Astrocyte of the cerebellum (primary cell): ENCODE measurements around the gene USP2.

Experiments used
- DNase-seq: peaks from one replicate; pipeline ENCODE4 v3.0.0-alpha.2; 2011; ENCODE audit warnings: low read depth
- H3K4me3 ChIP-seq: 2 replicates; pipeline ENCODE4 v1.5.1; 2011; ENCODE audit warnings: mild to moderate bottlenecking, low read depth, low read length, moderate library complexity
- in situ Hi-C: cut with HindIII; loops from 2 replicates; pipeline ENCODE4 v1.10.0; 2017; ENCODE audit warnings: low sequenced_read_pairs
- TF ChIP-seq, protein P1 (sequence below): IDR thresholded peaks from 2 replicates; pipeline ENCODE4 v1.5.1; 2012; ENCODE audit warnings: low read length, low read depth, moderate library complexity, mild to moderate bottlenecking; ENCODE audit errors: missing control alignments

Gene USP2

DNA sequence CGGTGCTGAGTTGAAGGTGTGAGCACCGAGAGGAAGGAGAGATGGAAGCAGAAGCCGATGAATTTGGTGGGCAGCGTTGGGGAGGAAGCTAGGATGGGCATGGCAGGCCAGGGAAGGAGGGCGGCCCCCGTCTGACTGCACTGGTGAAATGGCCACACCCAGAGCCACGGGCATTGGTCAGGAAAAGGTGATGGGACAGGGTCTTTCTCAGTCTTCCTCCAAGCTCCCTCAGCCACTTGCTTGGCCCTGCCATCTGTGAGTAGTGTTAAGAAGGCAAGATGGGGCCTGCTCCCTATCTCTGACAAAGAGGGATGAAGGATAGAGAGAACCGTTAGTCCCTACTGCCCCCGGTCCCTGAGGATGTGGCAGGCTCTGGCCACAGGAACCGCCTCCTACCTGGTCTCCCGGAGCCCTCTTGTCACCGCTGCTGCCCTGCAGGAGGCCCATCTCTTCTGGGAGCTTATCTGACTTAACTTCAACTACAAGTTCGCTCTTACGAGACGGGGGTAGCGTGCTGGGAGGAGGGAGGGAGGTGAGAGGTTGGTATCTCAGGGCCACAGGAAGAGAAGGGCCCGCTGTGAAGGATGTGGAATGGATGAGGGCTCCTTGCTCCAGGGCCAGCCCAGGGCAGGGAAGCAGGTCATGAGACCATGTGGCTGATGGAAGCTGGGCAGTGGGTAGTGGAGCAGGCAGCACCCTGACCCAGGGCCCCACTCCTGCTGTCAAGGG is 71.4 kb downstream of the USP2 start:
- DNase-seq = no peak
- TF ChIP-seq, protein P1, sequence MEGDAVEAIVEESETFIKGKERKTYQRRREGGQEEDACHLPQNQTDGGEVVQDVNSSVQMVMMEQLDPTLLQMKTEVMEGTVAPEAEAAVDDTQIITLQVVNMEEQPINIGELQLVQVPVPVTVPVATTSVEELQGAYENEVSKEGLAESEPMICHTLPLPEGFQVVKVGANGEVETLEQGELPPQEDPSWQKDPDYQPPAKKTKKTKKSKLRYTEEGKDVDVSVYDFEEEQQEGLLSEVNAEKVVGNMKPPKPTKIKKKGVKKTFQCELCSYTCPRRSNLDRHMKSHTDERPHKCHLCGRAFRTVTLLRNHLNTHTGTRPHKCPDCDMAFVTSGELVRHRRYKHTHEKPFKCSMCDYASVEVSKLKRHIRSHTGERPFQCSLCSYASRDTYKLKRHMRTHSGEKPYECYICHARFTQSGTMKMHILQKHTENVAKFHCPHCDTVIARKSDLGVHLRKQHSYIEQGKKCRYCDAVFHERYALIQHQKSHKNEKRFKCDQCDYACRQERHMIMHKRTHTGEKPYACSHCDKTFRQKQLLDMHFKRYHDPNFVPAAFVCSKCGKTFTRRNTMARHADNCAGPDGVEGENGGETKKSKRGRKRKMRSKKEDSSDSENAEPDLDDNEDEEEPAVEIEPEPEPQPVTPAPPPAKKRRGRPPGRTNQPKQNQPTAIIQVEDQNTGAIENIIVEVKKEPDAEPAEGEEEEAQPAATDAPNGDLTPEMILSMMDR = no peak
- H3K4me3 ChIP-seq = no peak overlapping the region
- in situ Hi-C loops = no loop called here

DNA sequence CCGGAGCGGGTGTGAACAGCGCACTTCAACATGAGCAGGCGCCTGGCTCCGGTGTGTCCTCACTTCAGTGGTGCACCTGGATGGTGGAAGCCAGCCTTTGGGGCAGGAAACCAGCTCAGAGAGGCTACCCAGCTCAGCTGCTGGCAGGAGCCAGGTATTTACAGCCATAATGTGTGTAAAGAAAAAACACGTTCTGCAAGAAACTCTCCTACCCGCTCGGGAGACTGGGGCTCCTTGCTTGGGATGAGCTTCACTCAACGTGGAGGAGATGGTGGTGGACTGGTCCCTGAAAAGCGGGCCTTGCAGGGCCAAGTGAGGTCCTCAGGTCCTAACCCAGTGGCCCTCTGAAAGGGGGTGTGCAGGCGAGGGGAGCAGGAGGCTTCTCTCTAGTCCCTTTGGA is 72.1 kb downstream of the USP2 start:
- TF ChIP-seq, protein P1 = no peak
- H3K4me3 ChIP-seq = no peak overlapping the region
- DNase-seq = no peak
- in situ Hi-C loops = no loop called here

DNA sequence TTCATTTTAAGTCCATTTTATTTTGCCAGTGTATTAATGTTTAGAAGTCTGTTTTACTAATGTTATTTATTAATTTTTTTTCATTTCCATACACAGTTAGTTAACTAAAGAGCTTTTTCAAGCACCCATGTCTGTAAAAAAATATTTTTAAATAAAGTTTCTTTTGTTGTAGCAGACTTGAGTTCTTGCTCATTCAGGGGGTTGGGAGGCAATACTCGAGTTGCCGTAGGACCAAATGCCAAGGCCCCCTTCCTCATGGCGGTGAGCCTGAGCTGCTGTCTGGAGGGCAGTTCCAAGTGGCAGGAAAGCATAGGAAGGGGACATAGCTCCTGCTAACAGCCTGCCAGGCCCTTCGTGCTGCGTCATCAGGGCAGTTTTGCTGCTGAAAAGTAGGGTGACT is 73.5 kb downstream of the USP2 start:
- DNase-seq = no peak
- TF ChIP-seq, protein P1 = no peak
- in situ Hi-C loops = no loop called here

DNA sequence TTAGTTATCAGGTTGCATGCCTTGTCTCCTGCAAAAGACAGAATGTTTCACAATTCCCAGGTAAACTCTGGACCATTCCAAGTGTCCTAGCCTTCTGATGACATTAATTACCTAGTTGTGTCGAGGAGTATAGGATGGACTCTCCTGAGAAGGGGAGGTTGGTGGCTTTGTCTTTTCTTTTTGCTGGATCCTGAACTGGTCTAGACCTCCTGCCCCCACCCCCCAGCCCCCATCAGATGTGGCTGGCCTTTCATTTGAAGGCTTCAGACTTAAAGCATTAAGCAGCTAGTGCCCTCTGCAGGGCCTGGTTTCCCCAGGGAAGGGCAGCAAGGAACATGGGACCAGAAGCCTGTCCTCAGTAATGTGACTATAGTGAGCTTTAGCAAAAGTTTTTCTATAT is 74.3 kb downstream of the USP2 start:
- TF ChIP-seq, protein P1 = peak; percentile 24
- in situ Hi-C loops = no loop called here
- no peak for DNase-seq

More for the DNA sequence above, 73.5 kb downstream of the USP2 start:
- H3K4me3 ChIP-seq = no peak overlapping the region

DNA sequence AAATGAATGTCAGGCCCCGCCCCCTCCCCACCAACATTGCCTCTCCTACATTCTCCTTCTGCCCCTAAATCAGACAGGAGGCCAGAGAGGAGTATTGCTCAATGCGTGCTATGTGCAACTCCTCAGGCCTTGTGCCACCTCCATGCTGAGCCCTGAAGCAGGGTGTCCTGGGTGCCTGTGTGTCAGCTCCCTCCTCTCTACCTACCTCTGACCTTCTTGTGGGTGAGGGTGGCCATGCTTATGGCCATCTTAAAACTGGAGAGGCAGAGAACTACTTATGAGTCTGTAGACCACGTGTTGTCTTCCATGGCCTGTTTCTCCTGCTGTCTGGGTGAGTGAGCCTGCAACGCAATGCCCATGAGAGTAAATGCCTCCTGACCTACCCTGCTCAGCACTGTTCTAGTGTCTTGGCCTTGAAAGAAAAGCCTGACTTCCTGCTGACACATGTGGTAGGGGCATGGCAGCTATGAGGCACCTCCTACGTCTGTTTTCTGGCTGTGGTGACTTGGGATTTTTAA is 75.1 kb downstream of the USP2 start:
- TF ChIP-seq, protein P1 = no peak
- DNase-seq = no peak
- in situ Hi-C loops = no loop called here
- H3K4me3 ChIP-seq = no peak overlapping the region

More for the DNA sequence above, 74.3 kb downstream of the USP2 start:
- H3K4me3 ChIP-seq = no peak overlapping the region

DNA sequence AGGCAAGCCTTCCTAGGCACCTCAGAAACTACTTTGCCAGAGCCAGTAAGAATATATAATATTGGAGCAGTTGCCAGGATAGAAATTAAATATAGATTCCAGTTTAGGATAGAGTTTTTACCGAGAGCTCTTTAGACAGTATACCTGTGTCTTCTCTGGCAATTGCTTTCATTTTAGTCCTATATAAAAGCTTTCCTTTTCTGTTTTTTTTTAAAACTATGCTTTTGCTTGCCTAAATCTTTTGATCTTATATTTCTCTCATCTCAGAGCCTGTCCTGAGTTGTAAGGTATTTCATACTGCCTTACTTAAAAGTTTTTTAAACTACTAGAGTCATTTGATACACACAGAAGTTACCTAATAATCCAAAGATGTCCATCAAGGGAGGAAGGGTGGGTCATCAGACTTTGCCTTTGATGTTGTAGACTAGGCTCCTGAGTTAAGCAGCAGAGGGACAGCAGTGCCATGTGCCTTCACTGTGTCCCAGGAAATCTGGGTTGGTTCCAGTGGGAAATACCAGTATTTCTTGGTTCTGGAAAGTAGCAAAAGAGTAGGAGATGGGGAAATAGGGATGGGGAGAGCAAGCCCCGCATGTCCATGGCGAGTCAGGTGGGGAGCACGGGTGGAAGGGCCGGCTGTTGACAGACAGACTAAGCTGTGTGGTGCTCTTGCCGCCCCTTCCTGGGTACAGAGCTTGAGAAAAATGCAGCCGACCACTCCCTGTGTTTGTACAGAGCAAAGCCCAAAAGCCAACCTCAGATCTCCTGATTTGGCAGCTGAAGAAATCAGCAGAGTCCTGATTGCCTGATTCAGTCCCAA is 75.7 kb downstream of the USP2 start:
- no peak for DNase-seq
- TF ChIP-seq, protein P1 = no peak
- in situ Hi-C loops = no loop called here
- H3K4me3 ChIP-seq = no peak overlapping the region
